HG03571 (cell line): ENCODE results near the gene CLPTM1L.
"Not testable (repeated sequence)": the region's sequence is repeated elsewhere in the genome, so short reads cannot be mapped to it uniquely, and the experiment has no call there.

Experiments
- ATAC-seq: cut with Tn5 transposase; IDR thresholded peaks from one replicate; pipeline ENCODE4 v1.9.1; 2021; ENCODE audit not compliant: unreplicated experiment

Gene CLPTM1L

DNA sequence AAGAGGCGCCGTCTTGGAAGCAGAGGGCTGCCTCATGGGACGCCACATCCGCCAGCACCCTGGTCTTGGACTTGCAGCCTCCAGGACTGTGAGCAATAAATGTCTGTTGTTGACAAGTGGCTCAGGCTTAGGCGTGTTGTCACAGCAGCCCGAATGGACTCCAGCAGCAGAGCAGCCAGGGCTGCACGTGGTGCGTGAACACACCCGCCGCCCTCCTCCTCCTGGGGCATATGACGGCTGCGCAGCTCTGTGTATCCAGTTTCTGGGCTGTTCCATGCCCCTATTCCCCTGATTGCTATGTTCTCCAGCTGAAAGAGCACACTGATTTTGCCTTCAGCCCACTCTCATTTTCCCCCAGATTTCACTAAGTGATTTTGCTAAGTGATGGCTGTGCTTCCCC is 36.0 kb upstream of the CLPTM1L start:
- ATAC-seq, result no peak

DNA sequence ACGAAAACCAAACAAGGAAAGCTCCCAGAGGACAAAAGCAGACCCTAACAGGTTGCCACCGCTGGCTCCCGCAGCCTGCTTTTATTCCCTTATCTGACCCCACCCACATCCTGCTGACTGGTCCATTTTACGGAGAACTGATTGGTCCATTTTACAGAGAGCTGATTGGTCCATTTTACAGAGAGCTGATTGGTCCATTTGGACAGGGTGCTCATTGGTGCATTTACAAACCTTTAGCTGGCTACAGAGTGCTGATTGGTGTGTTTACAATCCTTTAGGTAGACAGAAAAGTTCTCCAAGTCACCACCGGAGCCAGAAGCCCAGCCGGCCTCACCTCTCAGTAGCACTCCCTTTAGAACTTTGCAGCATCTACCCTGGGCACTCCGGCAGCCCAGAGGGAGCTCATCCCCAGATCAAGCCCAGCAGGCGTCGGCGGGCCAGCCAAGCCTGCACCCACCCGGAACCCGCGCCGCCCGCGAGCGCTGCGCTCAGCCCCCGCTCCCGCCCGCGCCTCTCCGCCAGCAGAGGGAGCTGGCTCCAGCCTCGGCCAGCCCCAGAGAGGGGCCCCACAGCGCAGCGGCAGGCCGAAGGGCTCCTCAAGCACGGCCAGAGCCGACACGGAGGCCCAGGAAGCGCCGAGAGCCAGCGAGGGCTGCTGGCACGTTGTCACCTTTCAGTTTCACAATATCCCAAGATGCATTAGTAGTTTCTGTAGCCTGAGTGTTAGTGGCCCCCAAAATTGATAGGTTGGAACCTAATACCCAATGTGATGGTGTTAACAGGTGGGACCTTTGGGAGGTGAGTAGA is 35.3 kb upstream of the CLPTM1L start:
- ATAC-seq, result peak; percentile 62

DNA sequence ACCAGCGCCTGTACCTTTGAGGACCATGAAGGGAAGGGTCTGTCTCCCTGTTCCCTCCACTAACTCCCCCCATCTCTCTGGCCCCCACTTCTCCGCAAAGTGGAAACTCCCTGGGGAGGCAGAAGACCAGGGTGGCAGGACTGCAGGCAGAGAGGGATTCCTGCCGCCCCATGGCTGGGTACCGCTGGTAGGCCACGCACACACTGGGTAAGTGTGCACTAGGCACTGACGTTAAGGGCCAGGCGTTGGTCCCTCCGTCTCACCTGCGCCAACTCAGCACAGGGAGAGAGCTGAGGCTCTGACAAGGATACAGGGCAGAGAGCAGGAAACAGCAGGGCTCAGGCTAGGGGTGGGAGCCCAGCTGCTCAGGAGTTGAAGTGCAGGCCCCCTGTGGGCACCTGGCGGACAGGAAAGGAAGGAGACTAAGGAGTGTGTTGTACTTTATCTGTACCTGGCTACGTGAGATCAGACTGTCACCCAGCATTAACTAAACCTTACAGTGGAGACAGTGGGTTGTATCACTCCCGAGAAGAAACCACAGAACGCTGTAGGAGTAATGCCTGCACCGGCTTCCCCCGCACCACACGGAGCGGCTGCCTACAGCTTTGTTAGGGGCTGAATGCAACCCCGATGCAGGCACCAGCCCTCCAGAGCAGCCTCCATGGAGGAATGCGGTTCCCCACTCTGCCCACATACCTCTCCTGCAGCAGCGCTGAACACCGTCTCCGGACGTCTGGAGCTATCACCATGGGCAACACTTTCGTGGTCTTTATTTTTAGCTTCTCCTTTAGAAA is 34.2 kb upstream of the CLPTM1L start:
- no peak for ATAC-seq

DNA sequence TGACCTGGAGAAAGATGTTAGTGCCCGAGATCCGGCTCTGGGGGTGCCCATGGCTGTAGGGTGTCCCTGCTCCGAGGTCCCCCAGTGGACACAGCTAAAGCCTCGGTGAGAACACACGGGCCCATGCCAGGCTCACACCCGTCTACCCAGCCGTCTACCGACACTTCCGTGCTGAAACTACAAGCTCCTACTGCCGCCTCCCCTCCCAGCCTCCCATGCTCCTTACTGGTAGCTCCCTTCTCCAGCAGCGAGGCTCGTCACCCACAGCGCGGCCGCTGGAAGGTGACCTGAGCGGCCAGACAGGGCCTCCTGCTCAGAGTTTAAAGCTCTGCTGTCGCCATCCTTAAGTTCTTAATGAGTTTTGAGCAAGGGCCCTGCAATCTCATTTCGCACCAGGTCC is 33.2 kb upstream of the CLPTM1L start:
- ATAC-seq, result no peak

- no peak for ATAC-seq
Measured at GRCh38 chr5:1376981-1377380, 32.1 kb upstream of the CLPTM1L start.

DNA sequence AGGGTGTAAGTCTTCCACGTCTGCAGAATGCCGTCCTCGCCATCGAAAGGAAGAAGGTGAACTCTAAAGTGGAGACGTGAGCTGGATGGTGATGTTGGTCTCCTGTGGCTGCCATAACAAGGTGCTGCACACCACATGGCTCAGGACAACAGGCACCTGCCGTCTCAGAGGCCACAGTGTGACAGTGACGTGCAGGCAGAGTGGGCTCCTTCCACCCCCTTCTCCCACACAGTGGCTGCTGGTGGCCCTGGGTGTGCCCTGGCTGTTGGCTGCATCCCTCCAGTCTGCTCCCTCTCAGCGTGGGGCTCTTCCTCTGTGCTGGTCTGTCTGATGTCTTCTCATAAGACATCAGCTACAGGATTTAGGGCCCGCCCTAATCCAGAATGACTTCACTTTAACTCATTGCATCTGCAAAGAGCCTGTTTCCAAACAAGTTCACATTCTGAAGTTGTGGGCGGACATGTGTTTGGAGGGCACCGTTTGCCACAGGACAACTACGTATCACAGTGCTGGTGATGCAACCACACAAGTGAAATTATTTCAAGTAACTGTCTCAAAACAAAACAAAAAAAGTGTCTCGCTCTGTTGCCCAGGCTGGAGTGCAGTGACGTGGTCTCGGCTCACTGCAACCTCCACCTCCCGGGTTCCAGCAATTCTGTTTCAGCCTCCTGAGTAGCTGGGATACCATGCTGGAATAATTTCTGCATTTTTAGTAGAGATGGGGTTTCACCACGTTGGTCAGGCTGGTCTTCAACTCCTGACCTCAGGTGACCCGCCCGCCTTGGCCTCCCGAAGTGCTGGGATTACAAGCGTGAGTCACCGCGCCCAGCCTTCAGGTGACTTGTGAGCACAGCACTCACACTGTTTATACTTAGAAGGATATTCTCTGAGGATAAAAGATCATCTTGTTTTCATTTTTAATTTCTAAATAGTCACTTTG is 31.2 kb upstream of the CLPTM1L start:
- ATAC-seq, result no peak

GRCh38 chr5:1374679-1375055 is 29.8 kb upstream of the CLPTM1L start:
- ATAC-seq, result no peak

DNA sequence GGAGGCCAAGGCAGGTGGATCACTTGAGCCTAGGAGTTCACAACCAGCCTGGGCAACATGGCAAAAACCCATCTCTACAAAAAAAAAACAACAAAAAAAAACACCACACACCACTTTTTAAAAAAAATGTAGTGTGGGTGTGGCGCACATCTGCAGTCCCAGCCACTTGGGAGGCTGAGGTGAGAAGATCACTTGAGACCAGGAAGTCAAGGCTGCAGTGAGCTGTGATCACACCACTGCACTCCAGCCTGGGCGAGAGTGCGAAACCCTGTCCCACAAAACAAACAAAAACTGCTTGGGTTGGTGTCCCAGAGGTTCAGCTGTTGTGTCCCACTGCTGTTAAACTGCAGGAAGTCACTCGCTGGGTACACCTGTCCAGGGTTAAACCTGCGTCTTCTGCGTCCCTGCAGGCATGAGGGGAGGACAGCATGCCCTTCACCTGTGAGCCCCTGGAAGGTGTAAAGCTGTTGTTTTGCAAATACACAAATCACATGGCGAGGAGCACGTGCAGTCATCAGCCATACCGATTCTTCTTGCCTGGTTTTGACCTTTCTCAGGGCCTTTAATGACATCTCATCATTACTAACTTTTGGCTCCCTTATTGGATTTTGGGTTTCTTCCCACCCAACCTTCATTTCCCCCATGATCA is 29.3 kb upstream of the CLPTM1L start:
- ATAC-seq, result no peak

- not testable (repeated sequence) for ATAC-seq
Measured at GRCh38 chr5:1371972-1372342, 27.1 kb upstream of the CLPTM1L start.

- ATAC-seq, result no peak
Measured at GRCh38 chr5:1371218-1371971, 26.5 kb upstream of the CLPTM1L start.

DNA sequence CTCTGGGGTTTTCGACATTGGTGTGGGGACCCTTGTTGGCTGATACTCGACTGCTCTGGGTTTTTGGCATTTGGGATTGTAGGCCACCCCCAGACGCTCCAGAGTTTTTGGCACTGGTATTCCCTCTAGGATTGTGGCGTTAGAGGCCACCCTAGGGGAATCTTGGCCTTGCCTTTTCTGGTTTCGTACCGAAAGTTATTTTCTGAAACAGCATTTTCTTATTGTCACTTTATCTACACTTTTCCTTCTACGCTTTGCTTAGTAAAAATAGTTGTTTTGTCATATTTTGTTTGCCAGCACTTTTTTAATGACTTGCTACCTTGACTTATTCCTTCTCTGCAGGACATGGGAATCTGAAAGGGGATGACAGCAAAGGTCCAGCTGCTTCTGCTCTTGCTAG is 25.1 kb upstream of the CLPTM1L start:
- ATAC-seq, result no peak

DNA sequence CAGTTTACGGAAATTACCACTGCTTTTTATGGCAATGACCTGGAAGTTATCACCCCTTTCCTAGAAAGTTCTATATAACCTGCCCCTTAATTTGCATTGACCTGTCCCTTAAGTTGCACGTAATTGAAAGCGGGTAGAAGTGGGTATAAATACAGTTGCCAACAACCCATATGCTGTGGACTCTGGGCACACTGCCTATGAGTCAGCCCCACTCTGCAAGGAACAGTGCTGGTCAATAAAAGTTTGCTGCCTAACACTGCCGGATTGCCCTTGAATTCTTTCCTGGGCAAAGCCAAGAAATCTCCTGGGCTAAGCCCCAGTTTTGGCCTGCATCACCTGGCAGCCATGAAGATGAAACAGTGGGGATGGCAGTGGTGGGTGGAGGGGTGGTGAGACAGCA is 23.9 kb upstream of the CLPTM1L start:
- ATAC-seq, result no peak

GRCh38 chr5:1368236-1368635 is 23.3 kb upstream of the CLPTM1L start:
- no peak for ATAC-seq

DNA sequence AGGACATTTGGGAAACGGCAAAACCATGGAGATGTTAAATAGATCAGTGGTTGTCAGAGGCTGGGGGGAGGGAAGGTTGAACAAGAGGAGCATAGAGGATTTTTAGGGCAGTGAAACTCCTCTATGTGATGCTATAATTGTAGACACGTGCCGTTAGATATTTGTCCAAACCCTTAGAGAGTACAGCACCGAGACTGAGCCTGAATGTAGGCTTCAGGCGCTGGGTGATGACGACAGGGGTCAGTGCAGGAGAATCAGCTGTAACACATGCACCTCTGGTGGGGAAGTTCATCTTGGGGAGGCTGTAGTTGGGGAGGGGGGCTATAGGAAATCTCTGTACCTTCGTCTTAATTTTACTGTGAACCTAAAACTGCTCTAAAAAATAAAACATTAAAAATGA is 22.2 kb upstream of the CLPTM1L start:
- no peak for ATAC-seq

GRCh38 chr5:1366514-1366913 is 21.6 kb upstream of the CLPTM1L start:
- no peak for ATAC-seq

DNA sequence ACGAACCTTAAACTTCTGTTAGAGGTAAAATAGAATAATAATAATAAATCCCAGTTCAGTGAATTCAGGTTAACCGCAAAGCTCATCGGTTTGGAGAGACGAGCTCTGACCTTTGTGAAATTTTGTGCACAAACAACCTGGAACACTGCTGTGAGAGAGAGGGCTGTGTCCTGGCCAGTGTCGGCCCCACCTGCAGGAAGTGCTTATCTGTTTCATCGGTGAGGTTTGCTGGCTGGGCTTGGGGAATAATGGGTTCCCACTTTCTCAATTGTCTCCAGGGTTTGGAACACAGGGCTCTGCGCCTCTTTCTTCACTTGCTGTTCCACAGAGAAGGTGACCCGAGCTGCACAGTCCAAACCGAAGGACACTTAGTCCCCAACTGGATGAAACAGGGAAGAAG is 19.3 kb upstream of the CLPTM1L start:
- ATAC-seq, result no peak

DNA sequence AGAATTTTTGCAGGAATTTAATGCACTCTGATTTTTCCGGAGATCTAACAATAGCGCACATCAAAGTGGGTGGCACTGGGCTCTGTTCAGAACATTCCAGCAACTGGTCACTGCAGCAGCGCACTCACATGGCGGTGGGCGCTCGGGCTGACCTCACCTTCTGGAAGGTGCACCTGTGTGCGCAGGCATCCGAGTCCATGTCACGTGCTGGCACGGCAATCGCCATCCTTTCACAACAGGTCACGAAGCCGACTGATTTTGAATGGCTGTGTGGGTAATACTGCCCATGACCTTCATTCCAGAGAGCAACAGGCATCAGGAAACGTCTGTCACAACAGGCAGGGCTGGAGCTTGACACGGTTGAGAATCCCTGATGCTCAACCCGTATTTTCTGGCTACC is 18.7 kb upstream of the CLPTM1L start:
- ATAC-seq, result no peak

DNA sequence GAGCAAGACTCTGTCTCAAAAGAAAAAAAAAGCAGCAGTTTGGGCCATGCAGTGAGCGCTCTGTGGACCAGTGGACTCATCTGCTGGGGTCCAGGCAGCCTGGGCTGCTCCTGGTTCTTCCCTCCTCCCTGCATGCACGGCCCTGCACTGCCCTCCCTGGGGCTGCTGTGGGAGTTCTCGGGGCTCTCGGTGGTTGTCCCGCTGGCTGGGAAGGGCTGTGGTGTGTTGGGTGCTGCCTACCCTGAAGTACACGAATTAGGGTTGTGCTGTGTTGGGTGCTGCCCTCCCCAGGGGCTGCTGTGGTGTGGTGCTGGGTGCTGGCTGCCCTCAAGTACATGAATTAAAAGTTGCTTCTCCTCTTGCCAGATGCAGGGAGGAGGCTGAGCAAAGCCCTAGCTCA is 18.3 kb upstream of the CLPTM1L start:
- ATAC-seq, result no peak

DNA sequence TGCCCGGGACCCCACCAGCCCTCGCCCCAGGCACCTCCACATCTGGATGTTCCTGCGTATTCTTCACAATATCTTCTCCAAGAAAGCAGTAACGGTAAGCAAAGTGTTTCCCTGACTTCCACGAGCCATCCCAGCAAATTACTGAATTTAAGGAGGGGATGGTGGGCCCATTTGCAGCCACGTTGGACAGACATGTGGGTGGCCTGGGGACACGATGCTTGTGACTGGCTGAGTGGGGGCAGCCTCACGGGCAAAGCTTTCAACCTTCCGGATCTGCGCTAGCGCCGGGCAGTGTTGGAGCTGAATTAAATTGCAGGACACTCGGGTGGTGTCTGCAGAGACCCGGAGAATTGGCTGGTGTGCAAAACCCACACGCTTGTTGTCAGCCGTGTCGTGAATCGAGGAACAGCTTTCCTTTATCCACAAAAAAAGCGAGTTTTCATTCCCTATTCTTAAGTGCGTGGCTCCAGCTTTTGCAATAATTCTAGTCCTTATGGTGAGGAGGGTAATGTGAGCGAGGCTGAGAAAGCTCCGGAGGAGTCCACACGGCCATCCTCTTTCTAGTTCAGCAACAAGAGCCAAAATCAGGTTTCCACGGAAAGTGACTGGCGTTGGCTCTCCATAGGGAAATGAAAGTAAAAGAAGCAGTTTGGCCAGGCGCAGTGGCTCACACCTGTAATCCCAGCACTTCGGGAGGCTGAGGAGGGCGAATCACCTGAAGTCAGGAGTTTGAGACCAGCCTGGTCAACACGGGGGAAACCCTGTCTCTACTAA is 17.5 kb upstream of the CLPTM1L start:
- ATAC-seq, result no peak
